ENCODE measurements around the gene PCGF6.

- no peak for TF ChIP-seq EZH2 (IDR thresholded peaks at IDR 0.05; ENCODE audit: low read length)
- TF ChIP-seq, protein P1, sequence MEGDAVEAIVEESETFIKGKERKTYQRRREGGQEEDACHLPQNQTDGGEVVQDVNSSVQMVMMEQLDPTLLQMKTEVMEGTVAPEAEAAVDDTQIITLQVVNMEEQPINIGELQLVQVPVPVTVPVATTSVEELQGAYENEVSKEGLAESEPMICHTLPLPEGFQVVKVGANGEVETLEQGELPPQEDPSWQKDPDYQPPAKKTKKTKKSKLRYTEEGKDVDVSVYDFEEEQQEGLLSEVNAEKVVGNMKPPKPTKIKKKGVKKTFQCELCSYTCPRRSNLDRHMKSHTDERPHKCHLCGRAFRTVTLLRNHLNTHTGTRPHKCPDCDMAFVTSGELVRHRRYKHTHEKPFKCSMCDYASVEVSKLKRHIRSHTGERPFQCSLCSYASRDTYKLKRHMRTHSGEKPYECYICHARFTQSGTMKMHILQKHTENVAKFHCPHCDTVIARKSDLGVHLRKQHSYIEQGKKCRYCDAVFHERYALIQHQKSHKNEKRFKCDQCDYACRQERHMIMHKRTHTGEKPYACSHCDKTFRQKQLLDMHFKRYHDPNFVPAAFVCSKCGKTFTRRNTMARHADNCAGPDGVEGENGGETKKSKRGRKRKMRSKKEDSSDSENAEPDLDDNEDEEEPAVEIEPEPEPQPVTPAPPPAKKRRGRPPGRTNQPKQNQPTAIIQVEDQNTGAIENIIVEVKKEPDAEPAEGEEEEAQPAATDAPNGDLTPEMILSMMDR (optimal IDR thresholded peaks at IDR 0.05 in 1 of 3, IDR thresholded peaks at IDR 0.05 in 1 of 3, conservative IDR thresholded peaks at IDR 0.05 in 1 of 3; ENCODE audit: extremely low read depth in 1 of 3, insufficient read depth in 2 of 3, low read length in 3 of 3) = no peak
These were observed 5.1 kb upstream of the PCGF6 start for GRCh38 chr10:103355906-103356599.

Measured in keratinocyte (primary cell).